GM18909 (cell line): ENCODE results near the gene CCDC54.

Source experiments
- ATAC-seq: cut with Tn5 transposase; IDR thresholded peaks from one replicate; pipeline ENCODE4 v1.9.1; 2021; ENCODE audit warnings: mild to moderate bottlenecking; ENCODE audit not compliant: unreplicated experiment, poor library complexity

Gene CCDC54

DNA sequence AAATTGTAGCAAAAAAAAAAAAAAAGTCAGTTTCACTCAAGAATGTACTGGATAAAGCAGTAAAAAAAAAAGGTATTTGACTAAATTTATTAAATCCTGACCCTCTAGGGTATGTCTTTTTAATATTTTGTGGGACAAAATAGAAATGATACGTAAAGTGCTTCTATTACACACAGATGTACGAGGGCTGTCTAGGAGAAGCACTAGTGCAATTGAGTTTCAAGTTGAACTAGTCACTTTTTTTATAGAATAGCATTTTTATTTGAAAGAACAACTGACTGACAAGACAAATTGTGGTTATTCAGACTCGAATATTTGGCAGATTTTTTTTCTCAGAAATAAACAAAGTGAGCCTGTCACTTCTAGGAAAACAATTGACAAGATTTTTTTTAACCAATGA, 49.0 kb downstream of the CCDC54 start:
- ATAC-seq = no peak
